Liver (tissue), 9 donors: ENCODE results near the gene AEN. TPM values are rescaled to one million over a fixed set of nuclear protein-coding genes. Genes with fewer than 3 reads are reported as not detected.

Source experiments
- DNase-seq: peaks from one replicate; pipeline ENCODE4 v3.0.0-alpha.2; 2017; ENCODE audit warnings: low spot score
- H3K27ac ChIP-seq, 2 donors: one replicate each; pipeline ENCODE4 v1.7.0; 2013; ENCODE audit warnings: inconsistent platforms in 2 of 2, low read length in 2 of 2, control low read depth in 1 of 2, low read depth in 1 of 2, mild to moderate bottlenecking in 1 of 2
- H3K27me3 ChIP-seq, 4 donors: one replicate each; pipeline versions ENCODE4 v1.6.1 to v1.7.0; 2013; ENCODE audit warnings: low read length in 3 of 4, inconsistent platforms in 1 of 4, mild to moderate bottlenecking in 1 of 4, moderate library complexity in 1 of 4; ENCODE audit not compliant: control insufficient read depth in 4 of 4, insufficient read depth in 4 of 4
- H3K36me3 ChIP-seq, 4 donors: one replicate each; pipeline versions ENCODE4 v1.6.1 to v1.7.0; 2013; ENCODE audit warnings: low read length in 3 of 4, mild to moderate bottlenecking in 3 of 4, low read depth in 1 of 4, moderate library complexity in 1 of 4; ENCODE audit not compliant: control insufficient read depth in 4 of 4, insufficient read depth in 3 of 4
- H3K4me1 ChIP-seq, 4 donors: one replicate each; pipeline versions ENCODE4 v1.6.1 to v1.7.0; 2013; ENCODE audit warnings: low read length in 3 of 4, mild to moderate bottlenecking in 3 of 4, moderate library complexity in 1 of 4; ENCODE audit not compliant: control insufficient read depth in 4 of 4, insufficient read depth in 4 of 4
- H3K4me3 ChIP-seq, 3 donors: one replicate each; pipeline versions ENCODE4 v1.6.1 to v1.7.0; 2013; ENCODE audit warnings: low read length in 3 of 3, control low read depth in 1 of 3, low read depth in 1 of 3, mild to moderate bottlenecking in 1 of 3
- H3K9ac ChIP-seq, 2 donors: one replicate each; pipeline ENCODE4 v1.7.0; 2013; ENCODE audit warnings: low read length in 2 of 2, mild to moderate bottlenecking in 2 of 2, moderate library complexity in 2 of 2, control low read depth in 1 of 2, low read depth in 1 of 2
- H3K9me3 ChIP-seq, 4 donors: one replicate each; pipeline versions ENCODE4 v1.6.1 to v1.7.0; 2013; ENCODE audit warnings: low read length in 3 of 4; ENCODE audit not compliant: control insufficient read depth in 4 of 4
- EGR1 ChIP-seq, 2 donors: IDR thresholded peaks; 2 replicates each; pipeline ENCODE4 v1.6.1; 2016 to 2018; ENCODE audit warnings: antibody characterized with exemption in 2 of 2, low read depth in 2 of 2
- FOXA1 ChIP-seq: IDR thresholded peaks from 2 replicates; pipeline ENCODE4 v1.6.1; 2016; ENCODE audit warnings: antibody characterized with exemption
- FOXA2 ChIP-seq: IDR thresholded peaks from 2 replicates; pipeline ENCODE4 v1.6.1; 2016; ENCODE audit warnings: antibody characterized with exemption
- GABPA ChIP-seq, 2 donors: IDR thresholded peaks in 1 of 2; conservative IDR thresholded peaks in 1 of 2; 2 replicates each; pipeline ENCODE4 v1.6.1; 2016; ENCODE audit warnings: antibody characterized with exemption in 2 of 2, mild to moderate bottlenecking in 1 of 2, moderate library complexity in 1 of 2
- HNF4A ChIP-seq, 2 donors: conservative IDR thresholded peaks; 2 replicates each; pipeline ENCODE4 v1.6.1; 2016; ENCODE audit warnings: antibody characterized with exemption in 2 of 2, mild to moderate bottlenecking in 2 of 2
- HNF4G ChIP-seq: IDR thresholded peaks from 2 replicates; pipeline ENCODE4 v1.6.1; 2016; ENCODE audit warnings: antibody characterized with exemption
- JUND ChIP-seq, 2 donors: IDR thresholded peaks; 2 replicates each; pipeline ENCODE4 v1.6.1; 2016; ENCODE audit warnings: antibody characterized with exemption in 2 of 2
- NR2F2 ChIP-seq: IDR thresholded peaks from 2 replicates; pipeline ENCODE4 v1.6.1; 2016; ENCODE audit warnings: antibody characterized with exemption
- RAD21 ChIP-seq, 2 donors: IDR thresholded peaks; 2 replicates each; pipeline ENCODE4 v1.6.1; 2016; ENCODE audit warnings: antibody characterized with exemption in 2 of 2, mild to moderate bottlenecking in 2 of 2
- RXRA ChIP-seq, 2 donors: IDR thresholded peaks; 2 replicates each; pipeline ENCODE4 v1.6.1; 2017 to 2018; ENCODE audit warnings: antibody characterized with exemption in 2 of 2, mild to moderate bottlenecking in 1 of 2
- SP1 ChIP-seq: IDR thresholded peaks from 2 replicates; pipeline ENCODE4 v1.6.1; 2018; ENCODE audit warnings: antibody characterized with exemption, mild to moderate bottlenecking
- TAF1 ChIP-seq: conservative IDR thresholded peaks from 2 replicates; pipeline ENCODE4 v1.6.1; 2016; ENCODE audit warnings: antibody characterized with exemption, mild to moderate bottlenecking
- YY1 ChIP-seq: IDR thresholded peaks from 2 replicates; pipeline ENCODE4 v1.6.1; 2016; ENCODE audit warnings: antibody characterized with exemption, mild to moderate bottlenecking
- WGBS: extraction: QIAGEN DNeasy Blood & Tissue Kit; methylation state at CpG from one replicate; pipeline ENCODE4 v1.1.7; 2013; 5-methylcytosine and 5-hydroxymethylcytosine counted together
- polyA plus RNA-seq, 2 donors: library from polyadenylated mRNA; stranded (reverse) in 1 of 2; unstranded in 1 of 2; fragments of 200-250 nt in 1 of 2; fragments of >200 nt in 1 of 2; fragmentation: Nextera tagmentation in 1 of 2; extraction: Ambion mirVana in 1 of 2; gene quantifications; one replicate each; pipeline versions ENCODE4 v1.2.1 to v1.2.3, GENCODE V29; 2013 to 2015
- total RNA-seq, 2 donors: library from RNA; depleted of rRNA; stranded (reverse); fragments of >200 nt; gene quantifications; one replicate each; pipeline ENCODE4 v1.2.3, GENCODE V29; 2014
- TF ChIP-seq, protein P1 (sequence below): IDR thresholded peaks from 2 replicates; pipeline ENCODE4 v1.6.1; 2016; ENCODE audit warnings: antibody characterized with exemption
- TF ChIP-seq, protein P2 (sequence below): fragments of 150-350 bp; IDR thresholded peaks from 2 replicates; pipeline ENCODE4 v1.5.1; 2017; ENCODE audit warnings: improper control_type of control experiment, low read depth, low read length; ENCODE audit not compliant: missing input control
- TF ChIP-seq, protein P3 (sequence below): IDR thresholded peaks from 2 replicates; pipeline ENCODE4 v1.6.1; 2016; ENCODE audit warnings: antibody characterized with exemption
- TF ChIP-seq, protein P4 (sequence below): IDR thresholded peaks from 2 replicates; pipeline ENCODE4 v1.6.1; 2016; ENCODE audit warnings: antibody characterized with exemption, mild to moderate bottlenecking
- TF ChIP-seq, protein P5 (sequence below): IDR thresholded peaks from 2 replicates; pipeline ENCODE4 v1.6.1; 2016; ENCODE audit warnings: antibody characterized with exemption
- donor health status: healthy.
- donor health status: healthy.
- donor health status: healthy.
- donor health status: healthy.
- donor health status: healthy.

AEN gene
- total and polyA plus RNA-seq, 4 donors = 2.8 to 19.2 (median 10.5) TPM

DNA sequence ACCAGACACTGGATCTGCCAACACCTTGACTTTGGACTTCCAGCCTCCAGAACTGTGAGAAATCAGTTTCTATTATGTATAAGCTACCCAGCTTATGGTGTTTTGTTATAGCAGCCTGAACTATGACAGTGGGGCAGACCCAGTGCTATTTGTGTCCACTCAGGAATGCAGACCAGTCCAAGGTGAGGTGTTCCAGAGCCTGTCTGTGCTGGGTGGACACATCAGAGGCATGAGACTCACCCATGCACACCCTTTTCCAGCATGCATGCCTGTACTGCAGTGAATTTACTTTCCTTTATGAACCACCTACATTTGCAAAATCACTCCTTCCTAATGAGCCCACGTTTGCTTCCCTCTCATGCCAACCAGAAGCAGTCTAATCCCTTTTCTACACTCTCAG, 47.1 kb upstream of the AEN start:
- no peaks in the 10 kb centered on the region for H3K9me3 ChIP-seq
- peaks cover 0 to 7% (median 0%) of the 10 kb centered on the region in 4 donors for H3K27me3 ChIP-seq
- 60% methylated on average over 1 of the region's 1 CpG for WGBS
- no peak for DNase-seq
- no peaks in the 10 kb centered on the region for H3K4me1 ChIP-seq
- no peak overlapping the region for H3K9ac ChIP-seq
- H3K27ac ChIP-seq = no peak overlapping the region
- no peak overlapping the region for H3K4me3 ChIP-seq
- H3K36me3 ChIP-seq = no peaks in the 10 kb centered on the region
- TF ChIP-seq NR2F2 (no peak), TAF1 (no peak), HNF4G (no peak), RXRA (IDR thresholded peaks at IDR 0.05) (no peak), FOXA1 (no peak), RAD21 (IDR thresholded peaks at IDR 0.05) (no peak), EGR1 (IDR thresholded peaks at IDR 0.05; ENCODE audit: low read depth in 2 of 2) (no peak), FOXA2 (no peak), SP1 (no peak), YY1 (no peak), HNF4A (conservative IDR thresholded peaks at IDR 0.05) (no peak), JUND (IDR thresholded peaks at IDR 0.05) (no peak), GABPA (IDR thresholded peaks at IDR 0.05 in 1 of 2, conservative IDR thresholded peaks at IDR 0.05 in 1 of 2) (no peak)
- TF ChIP-seq, protein P1, sequence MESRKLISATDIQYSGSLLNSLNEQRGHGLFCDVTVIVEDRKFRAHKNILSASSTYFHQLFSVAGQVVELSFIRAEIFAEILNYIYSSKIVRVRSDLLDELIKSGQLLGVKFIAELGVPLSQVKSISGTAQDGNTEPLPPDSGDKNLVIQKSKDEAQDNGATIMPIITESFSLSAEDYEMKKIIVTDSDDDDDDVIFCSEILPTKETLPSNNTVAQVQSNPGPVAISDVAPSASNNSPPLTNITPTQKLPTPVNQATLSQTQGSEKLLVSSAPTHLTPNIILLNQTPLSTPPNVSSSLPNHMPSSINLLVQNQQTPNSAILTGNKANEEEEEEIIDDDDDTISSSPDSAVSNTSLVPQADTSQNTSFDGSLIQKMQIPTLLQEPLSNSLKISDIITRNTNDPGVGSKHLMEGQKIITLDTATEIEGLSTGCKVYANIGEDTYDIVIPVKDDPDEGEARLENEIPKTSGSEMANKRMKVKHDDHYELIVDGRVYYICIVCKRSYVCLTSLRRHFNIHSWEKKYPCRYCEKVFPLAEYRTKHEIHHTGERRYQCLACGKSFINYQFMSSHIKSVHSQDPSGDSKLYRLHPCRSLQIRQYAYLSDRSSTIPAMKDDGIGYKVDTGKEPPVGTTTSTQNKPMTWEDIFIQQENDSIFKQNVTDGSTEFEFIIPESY = no peak
- TF ChIP-seq, protein P2, sequence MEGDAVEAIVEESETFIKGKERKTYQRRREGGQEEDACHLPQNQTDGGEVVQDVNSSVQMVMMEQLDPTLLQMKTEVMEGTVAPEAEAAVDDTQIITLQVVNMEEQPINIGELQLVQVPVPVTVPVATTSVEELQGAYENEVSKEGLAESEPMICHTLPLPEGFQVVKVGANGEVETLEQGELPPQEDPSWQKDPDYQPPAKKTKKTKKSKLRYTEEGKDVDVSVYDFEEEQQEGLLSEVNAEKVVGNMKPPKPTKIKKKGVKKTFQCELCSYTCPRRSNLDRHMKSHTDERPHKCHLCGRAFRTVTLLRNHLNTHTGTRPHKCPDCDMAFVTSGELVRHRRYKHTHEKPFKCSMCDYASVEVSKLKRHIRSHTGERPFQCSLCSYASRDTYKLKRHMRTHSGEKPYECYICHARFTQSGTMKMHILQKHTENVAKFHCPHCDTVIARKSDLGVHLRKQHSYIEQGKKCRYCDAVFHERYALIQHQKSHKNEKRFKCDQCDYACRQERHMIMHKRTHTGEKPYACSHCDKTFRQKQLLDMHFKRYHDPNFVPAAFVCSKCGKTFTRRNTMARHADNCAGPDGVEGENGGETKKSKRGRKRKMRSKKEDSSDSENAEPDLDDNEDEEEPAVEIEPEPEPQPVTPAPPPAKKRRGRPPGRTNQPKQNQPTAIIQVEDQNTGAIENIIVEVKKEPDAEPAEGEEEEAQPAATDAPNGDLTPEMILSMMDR = no peak
- TF ChIP-seq, protein P3, sequence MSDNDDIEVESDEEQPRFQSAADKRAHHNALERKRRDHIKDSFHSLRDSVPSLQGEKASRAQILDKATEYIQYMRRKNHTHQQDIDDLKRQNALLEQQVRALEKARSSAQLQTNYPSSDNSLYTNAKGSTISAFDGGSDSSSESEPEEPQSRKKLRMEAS = no peak
- TF ChIP-seq, protein P4, sequence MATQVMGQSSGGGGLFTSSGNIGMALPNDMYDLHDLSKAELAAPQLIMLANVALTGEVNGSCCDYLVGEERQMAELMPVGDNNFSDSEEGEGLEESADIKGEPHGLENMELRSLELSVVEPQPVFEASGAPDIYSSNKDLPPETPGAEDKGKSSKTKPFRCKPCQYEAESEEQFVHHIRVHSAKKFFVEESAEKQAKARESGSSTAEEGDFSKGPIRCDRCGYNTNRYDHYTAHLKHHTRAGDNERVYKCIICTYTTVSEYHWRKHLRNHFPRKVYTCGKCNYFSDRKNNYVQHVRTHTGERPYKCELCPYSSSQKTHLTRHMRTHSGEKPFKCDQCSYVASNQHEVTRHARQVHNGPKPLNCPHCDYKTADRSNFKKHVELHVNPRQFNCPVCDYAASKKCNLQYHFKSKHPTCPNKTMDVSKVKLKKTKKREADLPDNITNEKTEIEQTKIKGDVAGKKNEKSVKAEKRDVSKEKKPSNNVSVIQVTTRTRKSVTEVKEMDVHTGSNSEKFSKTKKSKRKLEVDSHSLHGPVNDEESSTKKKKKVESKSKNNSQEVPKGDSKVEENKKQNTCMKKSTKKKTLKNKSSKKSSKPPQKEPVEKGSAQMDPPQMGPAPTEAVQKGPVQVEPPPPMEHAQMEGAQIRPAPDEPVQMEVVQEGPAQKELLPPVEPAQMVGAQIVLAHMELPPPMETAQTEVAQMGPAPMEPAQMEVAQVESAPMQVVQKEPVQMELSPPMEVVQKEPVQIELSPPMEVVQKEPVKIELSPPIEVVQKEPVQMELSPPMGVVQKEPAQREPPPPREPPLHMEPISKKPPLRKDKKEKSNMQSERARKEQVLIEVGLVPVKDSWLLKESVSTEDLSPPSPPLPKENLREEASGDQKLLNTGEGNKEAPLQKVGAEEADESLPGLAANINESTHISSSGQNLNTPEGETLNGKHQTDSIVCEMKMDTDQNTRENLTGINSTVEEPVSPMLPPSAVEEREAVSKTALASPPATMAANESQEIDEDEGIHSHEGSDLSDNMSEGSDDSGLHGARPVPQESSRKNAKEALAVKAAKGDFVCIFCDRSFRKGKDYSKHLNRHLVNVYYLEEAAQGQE = no peak
- TF ChIP-seq, protein P5, sequence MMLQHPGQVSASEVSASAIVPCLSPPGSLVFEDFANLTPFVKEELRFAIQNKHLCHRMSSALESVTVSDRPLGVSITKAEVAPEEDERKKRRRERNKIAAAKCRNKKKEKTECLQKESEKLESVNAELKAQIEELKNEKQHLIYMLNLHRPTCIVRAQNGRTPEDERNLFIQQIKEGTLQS = no peak
